HG02943 (cell line): ENCODE results near the gene UNKL.
A peak's percentile ranks its signal among the peaks of the same experiment; 100 is the strongest.

Source experiments
- ATAC-seq: cut with Tn5 transposase; IDR thresholded peaks from one replicate; pipeline ENCODE4 v1.9.1; 2021; ENCODE audit warnings: mild to moderate bottlenecking, low read depth, moderate library complexity; ENCODE audit not compliant: unreplicated experiment

Gene UNKL, protein sequence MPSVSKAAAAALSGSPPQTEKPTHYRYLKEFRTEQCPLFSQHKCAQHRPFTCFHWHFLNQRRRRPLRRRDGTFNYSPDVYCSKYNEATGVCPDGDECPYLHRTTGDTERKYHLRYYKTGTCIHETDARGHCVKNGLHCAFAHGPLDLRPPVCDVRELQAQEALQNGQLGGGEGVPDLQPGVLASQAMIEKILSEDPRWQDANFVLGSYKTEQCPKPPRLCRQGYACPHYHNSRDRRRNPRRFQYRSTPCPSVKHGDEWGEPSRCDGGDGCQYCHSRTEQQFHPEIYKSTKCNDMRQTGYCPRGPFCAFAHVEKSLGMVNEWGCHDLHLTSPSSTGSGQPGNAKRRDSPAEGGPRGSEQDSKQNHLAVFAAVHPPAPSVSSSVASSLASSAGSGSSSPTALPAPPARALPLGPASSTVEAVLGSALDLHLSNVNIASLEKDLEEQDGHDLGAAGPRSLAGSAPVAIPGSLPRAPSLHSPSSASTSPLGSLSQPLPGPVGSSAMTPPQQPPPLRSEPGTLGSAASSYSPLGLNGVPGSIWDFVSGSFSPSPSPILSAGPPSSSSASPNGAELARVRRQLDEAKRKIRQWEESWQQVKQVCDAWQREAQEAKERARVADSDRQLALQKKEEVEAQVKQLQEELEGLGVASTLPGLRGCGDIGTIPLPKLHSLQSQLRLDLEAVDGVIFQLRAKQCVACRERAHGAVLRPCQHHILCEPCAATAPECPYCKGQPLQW

DNA sequence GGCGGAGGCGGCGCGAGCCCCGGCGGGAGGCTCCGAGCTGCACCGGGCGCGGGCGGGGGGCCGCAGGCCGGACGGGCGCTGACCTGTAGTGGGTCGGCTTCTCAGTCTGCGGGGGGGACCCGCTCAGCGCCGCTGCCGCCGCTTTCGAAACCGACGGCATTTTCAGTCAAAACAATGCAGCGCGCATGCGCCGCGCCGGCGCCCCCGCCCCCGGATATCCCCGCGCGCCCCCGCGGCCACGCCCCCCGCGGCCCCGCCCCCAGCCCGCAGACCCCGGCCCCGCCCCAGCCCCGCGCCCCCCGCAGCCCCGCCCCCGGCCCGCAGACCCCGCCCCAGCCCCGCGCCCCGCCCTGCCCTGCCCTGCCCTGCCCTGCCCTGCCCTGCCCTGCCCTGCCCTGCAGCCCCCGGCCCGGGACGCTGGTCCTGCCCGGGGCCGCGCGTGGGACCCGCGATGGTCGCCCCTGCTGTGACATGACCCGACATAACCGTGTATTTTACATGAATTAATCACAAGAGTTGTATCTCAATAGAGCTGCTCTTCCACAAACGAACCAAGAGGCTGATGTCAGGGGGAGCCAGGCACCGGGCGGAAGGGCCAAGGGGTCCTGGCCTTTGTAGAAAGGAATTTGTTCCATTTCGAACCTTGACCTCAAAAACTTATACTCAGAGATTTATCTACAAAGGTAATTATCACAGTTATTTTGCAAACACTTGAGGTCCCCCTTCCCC lies at the start of gene UNKL:
TSS of gene UNKL (minus strand) at position 173 of the 729 bp plus-strand sequence. CDS start at position 160, 13 bp downstream.
- ATAC-seq = peak; percentile 55

DNA sequence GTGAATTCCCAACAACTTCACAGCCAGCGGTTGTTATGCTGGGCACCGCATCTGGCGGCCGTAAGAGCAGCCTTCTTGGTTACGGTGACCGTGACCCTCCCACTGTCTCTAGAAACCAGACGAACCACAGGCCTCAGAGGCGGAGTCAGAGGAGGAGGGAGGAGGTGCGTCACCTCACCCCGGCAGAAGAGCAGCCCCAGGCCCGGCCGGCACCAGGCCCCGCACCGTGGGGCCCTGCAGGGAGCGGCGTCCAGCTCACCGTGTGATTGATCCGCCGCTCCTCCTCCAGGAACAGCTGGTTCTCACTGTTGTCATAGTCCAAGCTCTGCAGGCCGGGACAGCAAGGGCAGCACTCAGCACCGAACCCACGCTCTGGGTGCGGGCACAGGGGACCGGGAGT lies 46.6 kb upstream of the UNKL start:
- no peak for ATAC-seq

DNA sequence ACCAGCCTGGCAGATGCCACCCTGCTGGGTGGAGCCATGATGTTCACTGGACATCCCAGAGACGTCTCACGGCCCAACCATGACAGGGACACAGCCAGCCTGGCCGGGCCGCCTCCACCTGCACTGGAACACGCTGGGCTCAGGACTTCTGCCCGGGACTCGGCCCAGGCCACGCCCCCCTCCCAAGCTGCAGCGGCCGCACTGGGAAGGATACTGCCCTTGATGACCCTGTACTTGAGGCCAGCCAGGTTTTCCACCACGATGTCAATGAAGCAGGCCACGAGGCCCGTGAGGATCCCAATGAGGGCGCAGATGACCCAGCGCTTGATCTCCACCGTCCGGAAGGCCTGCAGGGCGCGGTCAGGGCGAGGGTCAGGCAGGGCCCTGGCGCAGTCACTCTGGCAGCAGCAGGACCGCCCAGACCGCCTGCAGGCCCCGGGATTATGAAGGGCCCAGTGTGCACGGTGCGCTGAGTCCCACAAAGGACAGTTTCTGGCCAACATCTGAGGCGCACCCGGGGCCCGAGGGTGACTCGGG lies 46.2 kb upstream of the UNKL start:
- ATAC-seq = no peak

DNA sequence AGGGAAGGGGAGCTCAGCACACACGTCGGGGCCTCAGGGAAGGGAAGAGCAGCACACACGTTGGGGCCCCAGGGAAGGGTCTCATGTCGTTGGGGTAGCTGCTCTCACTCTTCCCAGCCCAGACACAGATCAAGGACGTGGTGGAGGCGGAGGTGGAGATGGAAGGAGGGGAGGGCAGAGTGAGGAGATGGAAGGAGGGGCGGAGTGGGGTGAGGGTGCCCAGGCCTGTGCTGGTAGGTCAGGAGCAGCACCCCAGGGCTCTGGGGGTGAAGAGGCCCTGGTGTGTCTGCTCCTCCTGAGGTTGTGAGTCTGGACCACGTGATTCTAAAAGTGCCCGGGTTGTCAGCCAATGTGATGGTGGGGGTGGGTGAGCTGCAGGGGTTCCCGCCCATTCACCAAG lies 45.5 kb upstream of the UNKL start:
- ATAC-seq = no peak

DNA sequence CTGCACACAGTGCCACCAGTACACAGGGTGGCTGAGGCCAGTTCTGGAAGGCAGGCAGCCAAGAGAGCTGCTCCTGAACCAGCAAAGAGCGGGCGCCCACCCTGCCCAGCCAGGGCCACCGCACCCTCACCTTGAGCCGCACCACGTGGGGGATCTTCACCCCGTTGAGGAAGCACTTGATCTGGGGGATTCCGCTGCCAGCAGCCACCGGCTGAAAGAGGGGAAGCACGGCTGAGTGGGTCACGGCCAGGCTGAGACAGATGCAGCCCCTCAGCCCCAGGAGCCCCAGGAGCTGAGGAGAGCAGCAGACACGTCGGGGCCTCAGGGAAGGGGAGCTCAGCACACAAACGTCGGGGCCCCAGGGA lies 44.5 kb upstream of the UNKL start:
- no peak for ATAC-seq

DNA sequence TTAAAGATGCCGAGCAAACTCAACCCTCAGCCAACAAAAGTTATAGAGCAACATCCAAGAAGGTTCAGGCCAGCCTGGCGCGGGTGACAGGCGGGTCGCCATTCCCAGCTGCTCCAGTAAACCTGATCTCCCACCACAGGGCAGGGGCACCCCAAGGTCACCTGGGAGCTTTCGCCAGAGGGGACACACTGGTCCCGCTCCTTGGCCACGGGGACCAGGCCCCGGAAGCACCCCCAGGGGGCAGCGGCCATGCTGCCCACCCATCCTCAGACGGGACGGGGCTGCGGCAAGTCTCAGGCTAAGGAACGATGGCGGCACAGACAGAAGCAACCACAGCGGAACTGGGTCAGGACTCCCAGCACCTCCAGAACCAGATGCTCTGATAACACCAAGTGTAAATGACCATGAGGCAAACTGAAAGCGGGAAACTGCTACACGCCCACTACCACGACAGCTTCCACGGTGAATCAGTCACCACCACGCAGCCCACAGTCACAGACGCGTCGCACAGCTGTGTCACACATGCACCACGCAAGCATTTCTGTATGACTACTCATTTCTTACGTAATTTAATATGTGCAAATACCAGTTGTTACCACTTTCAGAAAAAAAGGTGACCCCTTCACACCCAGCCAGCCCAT lies 44.0 kb upstream of the UNKL start:
- ATAC-seq = no peak

DNA sequence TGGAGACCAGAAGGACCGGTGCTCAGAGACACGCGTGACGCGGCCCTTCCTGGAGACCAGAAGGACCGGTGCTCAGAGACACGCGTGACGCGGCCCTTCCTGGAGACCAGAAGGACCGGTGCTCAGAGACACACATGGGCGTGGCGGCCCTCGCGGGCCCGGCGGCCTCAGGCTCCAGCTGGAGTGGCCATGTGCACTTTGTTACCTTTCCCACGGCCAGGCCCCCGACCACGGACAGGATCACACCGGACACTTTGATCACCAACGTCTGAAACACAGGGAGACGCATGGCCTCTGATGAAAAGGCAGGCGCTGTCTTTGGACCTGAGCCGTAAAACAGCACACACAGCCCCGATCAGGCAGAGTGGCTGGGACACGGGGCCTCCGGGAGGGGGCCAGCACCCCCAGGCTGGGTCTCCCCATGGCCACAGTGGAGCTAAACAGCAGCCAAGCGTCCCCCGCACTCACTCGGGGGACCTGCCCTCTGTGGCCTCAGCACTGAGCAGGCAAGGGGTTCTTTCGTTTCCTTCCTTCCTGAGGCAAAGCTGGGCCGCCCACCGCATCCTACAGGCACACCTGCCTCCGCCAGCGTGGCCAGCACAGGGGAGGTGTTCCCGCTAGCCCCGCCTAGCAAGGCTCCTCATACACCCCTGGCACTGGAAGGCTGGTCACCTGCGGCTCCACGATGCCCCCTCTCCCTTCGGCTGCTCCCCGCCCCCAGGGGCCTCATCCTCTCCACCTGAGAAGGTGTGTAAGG lies 43.2 kb upstream of the UNKL start:
- ATAC-seq = no peak

DNA sequence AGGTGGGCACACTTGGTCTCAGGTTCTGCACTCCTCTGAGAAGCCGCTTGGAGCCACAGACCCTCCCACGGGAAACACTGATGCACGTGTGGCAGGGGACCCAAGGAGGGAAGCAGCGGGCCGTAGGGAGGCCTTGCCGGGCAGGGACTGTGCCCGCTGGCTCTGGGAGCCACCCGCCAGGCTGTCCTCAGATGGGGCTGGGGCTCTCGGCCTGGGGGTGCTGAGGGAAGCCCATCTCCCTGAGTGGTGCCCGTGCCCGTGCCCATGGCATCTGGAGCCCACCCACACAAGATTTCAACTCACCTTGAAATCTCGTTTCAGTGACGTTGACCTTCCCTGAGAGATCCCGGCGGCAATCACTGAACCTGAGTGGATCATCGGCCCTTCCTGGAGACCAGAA lies 42.4 kb upstream of the UNKL start:
- no peak for ATAC-seq

DNA sequence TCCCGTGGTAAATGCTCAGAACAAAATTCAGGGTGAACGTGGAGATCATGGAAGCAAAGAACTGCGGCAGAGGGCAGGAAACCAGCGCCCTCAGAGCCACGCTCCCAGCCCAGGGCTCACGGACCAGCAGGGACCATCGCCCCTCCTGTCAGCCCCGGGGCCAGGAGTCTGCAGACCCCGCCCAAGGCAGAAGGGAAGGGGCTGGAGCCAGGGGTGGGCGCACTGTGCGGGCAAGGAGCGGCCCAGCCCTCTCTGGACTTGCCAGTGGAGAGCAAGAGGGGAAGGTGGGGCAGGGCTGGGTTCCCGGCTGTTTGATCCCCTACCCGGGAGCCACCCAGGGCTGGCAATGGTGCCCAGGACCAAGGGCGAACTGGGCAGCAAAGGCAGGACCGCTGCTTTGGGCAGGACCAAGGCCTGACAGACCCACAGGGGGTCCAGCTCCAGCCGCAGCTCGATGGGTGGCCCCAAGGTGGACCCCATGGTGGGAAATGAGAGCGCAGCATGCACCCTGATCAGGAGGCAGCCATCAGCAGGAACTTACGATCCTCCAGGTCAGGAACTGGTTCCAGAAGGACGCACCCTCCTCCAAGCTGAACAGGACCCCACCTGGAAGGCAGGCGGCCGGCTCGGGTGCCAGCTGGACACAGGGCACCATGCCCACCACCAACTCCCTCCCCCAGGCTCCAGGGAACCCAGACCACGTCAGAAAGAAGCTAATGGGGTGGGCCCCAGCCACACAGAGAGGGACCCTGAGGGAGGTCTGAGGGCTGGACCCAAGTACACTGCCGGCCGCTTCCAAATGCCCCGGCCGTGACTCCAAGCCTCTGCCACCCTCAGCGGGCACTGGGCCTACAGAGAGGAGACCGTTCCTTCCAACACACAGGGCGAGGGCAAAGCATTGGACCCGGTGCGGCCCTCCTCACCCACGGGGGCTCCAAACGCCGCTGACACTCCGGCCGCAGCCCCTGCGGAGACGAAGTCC lies 41.0 kb upstream of the UNKL start:
- no peak for ATAC-seq

DNA sequence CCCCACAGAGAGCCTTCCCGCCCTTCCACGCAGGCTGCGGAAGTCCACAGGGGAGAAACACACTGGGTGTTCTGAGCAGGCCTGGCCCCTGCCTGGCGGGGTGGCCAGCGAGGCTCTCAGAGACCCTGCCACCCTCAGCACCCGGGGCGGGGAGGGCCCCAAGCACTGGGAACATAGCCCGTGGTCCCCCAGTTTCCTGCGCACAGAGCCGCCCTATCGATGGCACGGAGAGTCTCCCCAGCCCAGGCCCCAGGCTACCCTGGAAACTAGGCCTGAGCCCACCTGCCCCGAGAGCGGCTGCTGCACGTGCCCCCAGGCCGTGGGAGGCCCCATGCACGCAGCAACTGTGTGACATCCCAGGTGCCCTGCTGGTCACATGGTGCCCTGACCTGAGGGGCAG lies 40.1 kb upstream of the UNKL start:
- no peak for ATAC-seq

DNA sequence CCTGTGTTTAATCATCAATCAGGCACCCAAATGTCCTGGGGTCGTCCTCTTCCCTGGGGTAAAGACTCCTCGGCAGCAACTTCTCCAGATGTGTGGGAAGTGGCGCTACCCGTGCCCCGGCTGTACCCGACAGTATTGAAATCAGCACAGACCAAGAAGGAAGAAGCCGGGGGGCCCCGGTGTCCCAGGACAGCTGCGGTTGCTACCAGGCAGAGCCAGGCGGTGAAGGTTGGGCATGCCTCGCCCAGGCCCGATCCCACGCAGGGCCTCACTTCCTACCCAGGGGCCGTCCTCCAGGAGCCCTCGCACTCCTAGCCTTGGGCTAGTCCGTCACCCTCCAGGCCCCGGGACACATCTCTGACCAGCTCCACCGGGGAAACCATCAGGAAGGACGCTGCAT lies 38.8 kb upstream of the UNKL start:
- ATAC-seq = no peak

DNA sequence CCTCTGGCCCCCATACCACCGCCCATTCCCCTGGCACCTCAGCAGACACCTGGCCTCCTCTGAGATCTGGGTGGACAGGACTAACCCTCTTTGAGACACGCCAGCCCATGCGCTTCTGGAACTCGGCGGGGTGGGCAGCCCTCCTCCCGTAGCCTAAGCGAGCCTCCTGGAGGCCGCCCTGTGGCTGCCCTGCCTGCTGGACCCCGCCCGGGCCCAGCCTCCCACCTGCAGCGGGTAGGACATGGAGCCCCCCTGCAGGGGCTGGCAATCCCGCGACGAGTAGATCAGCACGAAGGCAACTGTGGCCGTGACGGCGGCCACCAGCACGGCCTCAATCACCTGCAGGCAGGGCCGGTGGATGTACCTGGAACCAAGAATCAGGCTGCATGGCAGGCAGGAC lies 38.0 kb upstream of the UNKL start:
- no peak for ATAC-seq

DNA sequence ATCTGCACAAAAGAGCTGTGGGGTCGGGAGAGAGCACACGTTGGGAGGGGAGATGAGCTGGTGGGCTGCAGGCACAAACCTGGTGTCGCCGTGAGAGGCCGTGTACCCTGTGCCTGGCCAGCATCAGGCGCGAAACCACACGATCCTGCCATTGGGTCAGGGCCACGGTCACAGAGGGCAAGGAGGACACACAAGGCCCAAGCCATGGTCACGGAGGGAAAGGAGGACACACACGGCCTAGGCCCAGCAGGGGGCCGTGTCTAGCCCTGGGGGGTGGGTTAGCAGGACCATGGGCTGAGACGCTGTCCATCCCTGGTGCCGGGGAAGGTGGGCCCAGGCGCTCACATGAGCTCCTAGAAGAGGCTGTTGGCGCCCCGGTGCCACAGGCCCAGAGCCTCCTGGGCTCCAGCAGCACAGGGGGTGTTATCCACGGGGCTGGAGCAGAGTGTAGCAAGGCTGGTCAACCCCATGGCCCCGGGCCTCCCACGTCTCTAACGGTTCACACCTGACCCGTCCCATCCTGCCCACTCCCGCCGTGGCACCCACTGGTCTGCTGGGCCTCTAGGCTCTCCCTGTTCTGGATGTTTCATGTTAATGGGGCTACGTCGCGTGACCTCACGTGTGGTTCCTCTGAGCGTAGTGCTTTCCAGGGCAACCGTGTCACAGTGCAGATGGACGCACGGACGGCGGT lies 37.3 kb upstream of the UNKL start:
- ATAC-seq = no peak

DNA sequence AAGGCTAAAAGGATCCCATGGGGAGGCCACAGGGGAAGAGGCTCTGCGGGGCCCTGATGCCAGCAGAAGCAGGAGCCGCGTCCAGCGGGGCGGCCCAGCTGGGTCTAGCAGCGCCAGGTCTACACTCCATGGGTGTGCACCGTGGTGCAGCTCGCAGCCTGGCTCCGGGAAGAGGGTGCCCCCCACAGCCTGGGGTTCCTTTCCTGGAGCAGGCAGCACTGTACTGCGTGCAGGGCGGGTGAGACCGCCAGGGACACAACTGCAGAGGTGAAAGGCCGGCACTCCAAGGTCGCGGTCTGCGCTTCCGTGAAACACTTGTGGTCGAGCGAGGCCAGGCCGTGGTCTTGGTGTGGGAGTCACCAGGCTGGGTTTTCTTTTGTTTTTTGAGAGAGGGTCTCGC lies 36.3 kb upstream of the UNKL start:
- no peak for ATAC-seq

DNA sequence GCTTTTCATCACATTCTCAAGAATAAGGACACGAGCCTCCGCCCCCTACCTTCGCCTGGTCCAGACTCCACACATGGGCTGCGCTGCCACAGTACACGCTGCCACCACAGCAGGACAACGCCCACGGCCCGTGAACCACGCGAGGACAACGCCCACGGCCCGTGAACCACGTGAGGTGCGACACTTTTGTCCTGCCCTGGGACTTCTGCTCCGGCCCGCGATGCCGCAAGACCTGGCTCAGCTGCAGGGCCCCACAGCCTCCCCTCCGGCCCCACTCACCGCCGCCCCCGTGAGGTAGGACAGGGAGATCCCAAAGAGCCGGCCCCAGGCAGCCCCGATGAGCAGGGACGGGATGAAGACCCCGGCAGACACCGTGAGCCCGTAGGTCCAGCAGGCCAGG lies 35.7 kb upstream of the UNKL start:
- ATAC-seq = no peak

DNA sequence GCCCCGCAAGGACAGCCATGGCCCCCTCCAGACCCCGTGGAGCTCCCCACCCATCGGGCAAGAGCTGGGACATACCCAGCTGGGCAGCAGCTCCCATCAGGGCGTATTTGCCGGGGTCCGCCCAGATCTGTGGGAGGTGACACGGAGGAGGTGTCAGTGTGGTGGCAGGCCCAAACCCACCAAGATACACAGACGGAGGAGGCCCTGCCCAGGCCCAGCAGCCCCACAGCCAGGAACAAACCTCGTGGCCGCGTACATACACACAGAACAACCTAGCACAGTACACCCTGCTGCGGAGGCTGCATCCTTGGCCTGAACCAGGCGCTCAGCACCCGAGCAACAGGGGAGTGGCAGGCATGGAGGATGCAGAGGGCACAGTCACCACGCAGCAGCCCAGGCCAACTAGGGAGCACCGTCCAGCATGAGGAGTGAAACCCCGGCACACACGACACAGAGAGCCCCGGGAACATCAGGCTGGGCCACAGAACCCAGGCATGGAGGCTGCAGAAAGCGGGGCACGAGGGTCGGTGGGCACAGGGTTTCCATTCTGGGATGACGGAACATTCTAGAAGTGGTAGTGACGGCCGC lies 34.8 kb upstream of the UNKL start:
- ATAC-seq = no peak

DNA sequence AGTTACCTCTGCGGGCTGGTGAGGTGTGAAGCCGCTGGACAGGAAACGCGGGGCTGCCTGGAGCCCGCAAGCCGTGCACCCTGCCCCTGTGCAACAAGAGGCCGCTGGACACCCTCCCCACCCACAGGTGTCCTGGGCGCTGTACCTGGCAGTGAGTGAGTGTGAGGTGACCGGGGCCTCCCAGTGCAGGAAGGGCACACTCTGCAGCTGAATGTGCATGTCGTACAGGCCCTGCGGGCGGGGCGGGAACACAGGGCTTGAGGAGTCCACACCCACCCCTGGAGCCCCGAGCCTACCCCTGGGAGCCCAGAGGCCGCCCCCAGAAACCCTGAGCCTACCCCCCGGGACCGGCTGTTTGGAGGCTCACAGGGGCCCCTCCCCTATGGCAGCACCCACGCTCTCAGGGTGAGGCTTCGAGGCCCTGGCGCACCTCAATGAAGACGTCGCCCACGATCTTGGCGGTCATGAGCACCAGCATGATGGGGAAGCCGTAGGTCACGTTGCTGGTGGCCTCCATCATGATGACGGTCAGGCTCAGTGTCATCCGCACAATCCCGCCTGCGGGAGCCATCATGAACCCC lies 34.1 kb upstream of the UNKL start:
- ATAC-seq = no peak

DNA sequence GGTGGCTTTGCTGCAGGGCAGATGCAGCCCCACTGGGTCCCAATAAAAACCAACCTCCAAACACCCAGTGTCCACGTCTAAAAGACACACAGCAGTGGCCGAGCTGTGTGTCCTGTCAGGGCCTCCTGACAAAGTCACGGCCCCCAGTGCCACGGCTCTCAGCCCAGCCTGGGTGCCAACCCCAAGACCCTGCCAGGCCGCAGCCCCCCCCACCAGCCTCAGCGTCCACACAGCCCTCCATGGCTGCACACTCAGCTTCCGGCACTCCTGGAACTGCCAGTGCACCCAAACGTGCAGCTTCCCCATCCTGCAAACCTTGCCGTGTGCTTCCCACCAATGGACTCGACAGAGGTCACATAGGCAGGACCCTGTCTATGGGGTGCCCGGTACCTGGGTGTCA lies 33.5 kb upstream of the UNKL start:
- no peak for ATAC-seq
